NOMO-1 treated with DMSO at 0.1 percent for 48 hours (cell line): ENCODE data around the gene RS1.

Source experiments
- DNase-seq: peaks from one replicate; lab custom pipeline; 2025; ENCODE audit not compliant: unreplicated experiment; lab: John Stamatoyannopoulos, UW

The RS1 gene

DNA sequence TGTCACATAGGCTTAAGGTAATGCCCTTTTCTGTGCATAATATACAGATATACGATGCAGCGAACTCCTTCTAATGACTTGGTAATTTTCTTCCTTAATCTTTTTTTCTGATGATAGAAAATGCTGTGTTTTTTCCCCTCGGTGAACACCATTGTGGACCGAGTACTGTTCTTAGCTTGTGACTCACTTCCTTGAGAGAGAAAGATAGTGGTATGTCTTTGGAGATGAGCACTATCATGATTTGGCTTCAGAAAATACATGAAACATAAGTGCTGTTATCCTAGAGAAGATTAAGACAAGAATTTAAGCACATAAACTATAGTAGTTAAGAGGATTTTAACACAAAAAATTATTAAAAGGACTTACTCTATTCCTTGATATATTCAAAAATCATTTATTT, 63.9 kb downstream of the RS1 start:
- no peak for DNase-seq

DNA sequence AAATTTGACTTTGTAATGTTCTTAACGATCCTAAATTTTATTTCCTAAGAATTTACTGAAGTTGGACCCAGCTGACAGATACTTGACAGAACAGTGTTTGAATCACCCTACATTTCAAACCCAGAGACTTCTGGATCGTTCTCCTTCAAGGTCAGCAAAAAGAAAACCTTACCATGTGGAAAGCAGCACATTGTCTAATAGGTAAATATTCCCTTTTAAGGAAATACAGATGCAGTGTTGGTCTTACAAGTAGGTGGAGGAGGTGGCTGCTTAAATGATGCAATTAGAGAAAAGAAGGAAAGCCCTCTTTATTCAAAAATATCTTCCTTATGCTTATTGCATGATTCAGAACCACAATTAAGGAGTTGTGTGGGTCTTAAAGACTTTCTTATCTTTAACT, 73.5 kb downstream of the RS1 start:
- no peak for DNase-seq

DNA sequence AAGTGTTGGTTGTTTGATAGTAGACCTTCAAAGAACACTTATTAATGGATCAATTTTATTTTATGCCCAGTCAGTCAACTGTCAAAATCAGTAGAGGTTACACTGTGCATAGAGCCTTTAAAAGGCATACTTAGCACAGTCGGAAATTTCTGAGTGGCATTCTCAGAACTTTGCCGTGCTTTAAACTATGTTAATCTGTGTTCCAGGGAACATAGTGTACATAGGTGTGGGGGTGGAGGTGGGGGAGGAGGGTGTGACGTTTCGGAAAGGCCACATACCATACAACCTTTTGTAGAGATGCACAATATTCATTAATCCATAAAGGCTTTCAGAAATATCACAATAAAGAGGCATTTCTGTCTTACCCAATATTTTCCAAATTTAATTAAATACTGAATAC, 75.8 kb downstream of the RS1 start:
- DNase-seq: no peak

DNA sequence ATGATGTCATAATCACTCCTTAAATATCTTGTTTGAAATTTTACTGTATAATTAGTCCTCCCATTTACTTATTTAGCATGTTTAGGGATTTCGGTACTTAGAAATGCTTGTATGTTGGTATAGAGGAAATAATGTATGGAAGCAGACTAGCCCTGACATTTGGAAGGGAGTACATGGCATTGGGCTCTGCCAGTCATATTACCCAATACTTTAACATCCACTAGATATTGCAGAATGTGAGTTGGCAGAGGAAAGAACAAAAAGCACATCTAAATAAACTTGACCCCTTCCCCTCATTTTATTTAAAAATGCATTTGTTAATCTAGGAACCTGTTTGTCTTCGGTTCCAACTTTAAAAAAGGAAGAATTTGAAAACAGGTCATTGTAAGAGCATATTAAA, 77.8 kb downstream of the RS1 start:
- no peak for DNase-seq

DNA sequence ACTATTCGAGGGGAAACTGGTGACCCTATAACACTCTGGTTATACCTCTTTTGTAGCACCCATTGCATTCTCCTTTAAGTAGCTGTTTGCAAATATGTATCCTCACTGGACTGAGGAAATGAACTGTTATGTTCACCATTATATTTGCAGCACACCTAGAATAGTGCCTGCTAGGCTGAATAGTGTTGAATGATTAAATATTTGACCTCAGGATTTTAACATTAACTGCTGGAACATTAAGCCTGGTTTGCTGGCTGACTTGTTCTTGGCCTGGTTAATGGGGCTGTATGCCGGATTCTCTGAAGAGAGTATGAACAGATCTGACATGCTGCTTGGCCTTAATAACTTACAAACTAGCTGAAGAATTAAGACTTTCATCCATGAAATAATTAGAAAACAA, 80.1 kb downstream of the RS1 start:
- no peak for DNase-seq
